ENCODE data around the gene FEM1C. TPM values are rescaled to one million over a fixed set of nuclear protein-coding genes. Genes with fewer than 3 reads are reported as not detected.

Gene FEM1C
- total and polyA plus RNA-seq, 9 of the 15 experiments (the other 6 are each of a cell fraction or from before 2014, with no cell fraction given) = 1.4 to 9.3 (median 4.3) TPM

GRCh38 chr5:115544436-115545350, at the start of gene FEM1C (continued):
- TF ChIP-seq E2F4 (CRISPR knock-in tag; IDR thresholded peaks at IDR 0.05; ENCODE audit: low read depth) (peak; percentile 81; the same call in 1 of the 2 replicates), TCF3 (CRISPR knock-in tag; IDR thresholded peaks at IDR 0.05) (no peak), KDM5B (IDR thresholded peaks at IDR 0.05; ENCODE audit: insufficient replicate concordance, low read depth, low read length) (peak; percentile 82), PCBP1 (IDR thresholded peaks at IDR 0.05; ENCODE audit: low read depth, low read length, poor library complexity, severe bottlenecking) (peak; percentile 78), ELF1 (tag; IDR thresholded peaks at IDR 0.05) (no peak), JUN (IDR thresholded peaks at IDR 0.05; ENCODE audit: borderline replicate concordance, low read depth, low read length) (peak; percentile 45; the same call in 1 of the 2 replicates), JUN (CRISPR knock-in tag; IDR thresholded peaks at IDR 0.05; ENCODE audit: borderline replicate concordance) (no peak), ZNF282 (CRISPR knock-in tag; IDR thresholded peaks at IDR 0.05) (0 out of 2 replicates have a peak, but pooled peaks have one; percentile 52), CBX3 (IDR thresholded peaks at IDR 0.05; ENCODE audit: borderline replicate concordance in 1 of 2, low read length in 2 of 2) (peak in 1 of 2 experiments; percentile 100; a peak in 2 of 3 replicates), ZFP36 (IDR thresholded peaks at IDR 0.05; ENCODE audit: low read depth, low read length, partially characterized antibody) (peak; percentile 98), PKNOX1 (IDR thresholded peaks at IDR 0.05) (peak; percentile 69), KAT7 (CRISPR knock-in tag; IDR thresholded peaks at IDR 0.05; ENCODE audit: borderline replicate concordance) (peak; percentile 67; the same call in 1 of the 2 replicates), ZNF785 (CRISPR knock-in tag; IDR thresholded peaks at IDR 0.05) (no peak), FIP1L1 (IDR thresholded peaks at IDR 0.05; ENCODE audit: low read depth, low read length, poor library complexity, severe bottlenecking) (peak; percentile 85), MAX (CRISPR knock-in tag; IDR thresholded peaks at IDR 0.05) (peak; percentile 49), HDAC1 (IDR thresholded peaks at IDR 0.05) (peak in 1 of 2 experiments; percentile 75; a peak in 1 of 4 replicates), MNT (conservative IDR thresholded peaks at IDR 0.05) (peak; percentile 64 to 70; a peak in 3 of 4 replicates)
